Measurements from ENCODE around the gene FOXC1.

Gene FOXC1

DNA sequence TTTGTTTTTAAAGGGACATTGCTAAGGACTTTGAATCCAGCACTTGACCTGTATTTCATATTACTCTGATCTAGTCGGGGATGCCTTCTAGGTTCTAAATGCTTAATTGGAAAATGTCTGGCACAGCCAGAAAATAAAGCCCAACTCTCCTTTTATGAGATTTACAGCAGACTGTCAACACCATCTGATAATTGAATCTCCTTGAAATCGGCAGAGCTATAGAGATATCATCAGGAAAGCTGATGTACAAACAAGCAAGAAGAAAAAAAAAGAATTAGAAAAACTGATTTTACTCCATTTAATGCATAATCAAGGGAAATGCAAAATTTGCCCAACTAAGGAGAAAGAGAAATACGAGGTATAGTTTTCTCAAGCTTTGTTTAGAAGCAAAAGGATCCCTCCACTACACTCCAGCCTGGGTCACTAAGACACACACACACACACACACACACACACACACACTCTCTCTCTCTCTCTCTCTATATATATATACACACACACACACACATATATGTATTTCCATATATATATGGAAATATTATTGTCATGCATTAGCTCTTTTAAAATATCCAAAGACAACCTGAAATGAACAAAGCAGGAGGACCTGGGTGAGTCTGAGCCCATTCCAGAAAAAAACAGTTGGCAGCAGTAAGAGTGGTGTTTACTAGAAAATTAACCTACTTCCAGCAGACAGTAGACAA is 9.5 kb upstream of the FOXC1 start:
- no peak for DNase-seq (ENCODE audit: low spot score)

DNA sequence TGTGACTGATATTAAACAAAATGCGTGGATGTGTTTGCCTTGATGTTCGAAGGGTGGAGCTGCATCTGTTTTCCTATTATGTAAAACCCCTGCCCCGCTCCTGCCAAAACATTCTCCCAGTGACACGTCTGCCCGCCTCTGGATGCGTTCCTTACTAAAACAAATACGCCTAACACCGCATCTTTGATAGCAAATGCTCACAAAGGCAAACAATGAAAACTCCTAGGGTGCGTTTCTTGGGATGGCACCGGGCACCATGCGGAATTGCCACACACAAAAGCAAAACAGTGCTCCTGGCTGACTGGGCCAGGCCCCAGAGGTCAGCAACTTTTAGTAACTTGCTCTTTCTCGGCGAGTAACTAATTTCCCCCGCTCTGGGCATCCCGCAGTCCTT is 9.0 kb upstream of the FOXC1 start:
- no peak for DNase-seq (ENCODE audit: low spot score)

- DNase-seq (ENCODE audit: low spot score), result no peak
Observed at GRCh38 chr6:1601158-1602048, 8.3 kb upstream of the FOXC1 start.

GRCh38 chr6:1602049-1602713 is 7.5 kb upstream of the FOXC1 start:
- no peak for DNase-seq (ENCODE audit: low spot score)

DNA sequence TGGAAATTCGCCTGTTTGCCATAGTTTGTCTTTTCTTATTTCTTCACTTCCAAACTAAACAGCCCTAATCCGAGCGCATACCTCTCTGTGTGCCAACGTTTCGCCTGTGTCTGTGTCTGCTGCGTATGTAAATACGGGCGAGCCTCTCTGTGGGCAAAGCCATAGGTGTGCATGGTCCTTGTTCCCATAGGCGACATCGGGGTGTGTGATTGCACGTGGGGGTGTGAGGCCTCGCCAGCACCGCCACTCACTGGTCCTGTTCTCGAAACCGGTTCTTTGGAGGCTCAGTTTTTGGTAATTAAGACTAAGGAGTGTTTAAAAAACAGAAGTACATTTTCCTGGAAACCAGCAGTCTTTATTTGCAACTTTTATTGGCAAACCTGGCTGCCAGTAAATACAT is 6.0 kb upstream of the FOXC1 start:
- no peak for DNase-seq (ENCODE audit: low spot score)

DNA sequence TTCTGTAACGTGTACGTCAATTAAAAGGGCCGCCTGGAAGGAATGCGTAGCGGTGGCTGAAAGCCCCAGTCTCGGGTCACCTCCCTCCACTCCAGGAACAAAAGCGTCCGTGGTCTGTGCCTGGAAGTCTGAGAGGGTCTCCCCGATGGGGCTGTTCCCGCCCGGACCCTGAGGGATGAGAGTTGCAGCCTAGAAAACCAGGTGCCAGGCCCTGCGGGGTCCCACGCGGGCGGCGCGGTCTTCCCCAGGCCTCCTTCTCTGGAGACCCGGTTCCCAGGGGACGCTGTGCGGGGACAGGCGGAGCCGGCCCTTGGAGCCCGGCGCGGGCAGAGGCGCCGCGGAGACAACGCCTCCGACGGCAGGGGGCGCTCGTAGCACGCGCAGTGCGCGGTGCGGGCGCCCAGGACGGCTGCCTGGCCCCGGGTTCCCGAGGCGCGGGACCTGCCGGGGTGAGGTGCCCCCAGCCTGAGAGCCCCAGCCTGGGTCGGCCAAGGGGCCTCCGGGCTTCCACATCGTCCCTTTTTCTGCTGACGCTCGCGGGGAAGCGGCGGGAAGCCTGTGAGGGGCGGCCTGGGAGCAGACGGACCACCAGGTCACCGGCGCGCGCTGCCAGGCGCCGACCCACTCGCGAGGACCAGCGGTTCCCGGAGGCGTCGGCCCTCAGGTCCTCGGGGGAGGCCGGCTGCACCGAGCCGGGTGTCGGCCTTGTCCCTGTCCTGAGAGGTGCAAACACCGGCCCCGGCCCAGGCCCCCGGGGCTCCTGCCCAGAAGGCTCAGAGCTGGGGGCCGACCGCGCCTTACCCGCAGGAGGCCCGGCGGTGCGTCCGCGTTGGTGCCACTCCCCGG is 5.3 kb upstream of the FOXC1 start:
- peak; percentile 42 for DNase-seq (ENCODE audit: low spot score)

DNA sequence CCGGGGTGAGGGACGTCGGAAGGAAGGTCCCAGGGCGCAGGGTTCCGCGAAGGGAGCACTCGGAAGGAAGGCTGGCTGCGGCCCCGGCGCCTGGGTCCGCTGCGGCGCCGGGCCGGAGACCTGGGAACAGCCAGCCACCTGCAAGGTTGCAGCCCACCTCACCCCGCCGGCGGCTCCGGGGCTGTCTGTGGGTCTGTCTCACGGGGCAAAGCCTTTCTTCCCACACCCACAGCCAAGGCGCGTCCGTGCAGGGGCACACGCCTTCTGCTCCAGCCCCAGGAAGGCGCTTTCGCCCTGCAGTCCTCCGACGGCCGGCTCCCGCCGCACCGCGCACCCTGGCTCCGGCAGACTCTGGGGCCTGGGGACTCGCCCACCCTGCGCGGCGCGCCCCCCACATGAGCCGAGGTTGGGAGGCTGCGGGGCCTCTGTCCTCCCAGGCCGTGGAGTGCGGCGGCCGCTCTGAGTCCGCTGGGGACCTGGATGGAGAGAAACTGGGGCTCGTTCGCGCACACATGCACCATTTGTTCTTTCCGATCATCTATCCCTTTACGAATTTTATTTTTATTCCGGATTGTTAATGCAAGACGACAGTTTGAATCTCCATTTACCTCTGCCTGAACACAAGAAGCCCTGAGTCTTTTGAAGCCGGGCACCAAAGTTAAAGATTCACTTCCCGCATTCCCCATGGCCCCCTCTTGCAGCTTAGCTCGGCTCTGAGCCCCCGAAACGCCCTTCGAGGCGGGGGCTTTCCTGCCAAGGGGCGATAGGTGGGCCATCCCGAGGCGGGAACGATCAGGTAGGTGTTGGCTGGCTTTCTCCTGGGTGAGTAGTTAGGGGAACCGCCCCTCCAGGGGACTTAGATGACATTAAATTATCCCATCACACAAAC is 4.5 kb upstream of the FOXC1 start:
- DNase-seq (ENCODE audit: low spot score), result no peak

DNA sequence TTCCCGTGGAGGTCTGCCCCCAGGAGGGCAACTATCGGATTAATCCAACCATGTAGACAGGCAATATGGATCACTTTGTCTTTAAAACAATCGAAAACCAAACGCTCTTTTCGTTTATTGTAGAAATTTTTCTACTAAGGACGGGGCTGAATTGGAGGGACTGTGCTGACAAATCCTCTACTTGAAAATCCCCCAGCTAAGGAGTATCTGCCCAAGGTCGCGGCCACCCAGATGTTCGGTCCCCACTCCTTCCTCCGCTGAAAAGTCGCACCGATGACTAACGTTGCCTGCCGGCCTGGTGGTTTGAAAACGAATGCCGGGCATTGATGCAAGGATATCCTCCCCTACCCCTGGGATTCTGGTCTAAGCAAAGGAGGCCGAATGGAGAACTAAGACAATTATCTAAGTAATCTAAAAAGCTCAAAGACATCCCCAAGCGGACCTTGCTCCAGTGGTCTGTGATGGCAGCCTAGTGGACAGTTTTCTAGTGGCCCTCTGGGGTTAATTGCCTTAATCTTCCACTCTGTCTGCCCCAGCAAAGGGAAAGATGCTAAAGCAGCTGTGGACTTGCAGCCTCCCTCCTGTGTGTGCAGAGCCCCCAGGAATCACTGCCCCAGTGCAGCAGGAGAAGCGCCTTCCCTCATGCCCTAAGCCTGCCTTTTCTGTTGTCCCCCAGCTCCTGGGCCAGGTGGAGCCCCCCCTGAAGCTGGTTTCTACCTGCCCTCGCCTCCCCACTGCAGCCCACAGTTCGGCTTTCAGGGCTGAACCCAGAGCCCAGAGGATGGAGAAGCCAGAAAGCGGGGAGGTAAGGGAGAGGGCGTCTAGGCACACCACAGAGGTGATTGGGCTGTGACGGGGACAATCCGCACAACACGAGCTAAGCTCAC is 3.6 kb upstream of the FOXC1 start:
- DNase-seq (ENCODE audit: low spot score), result no peak

DNA sequence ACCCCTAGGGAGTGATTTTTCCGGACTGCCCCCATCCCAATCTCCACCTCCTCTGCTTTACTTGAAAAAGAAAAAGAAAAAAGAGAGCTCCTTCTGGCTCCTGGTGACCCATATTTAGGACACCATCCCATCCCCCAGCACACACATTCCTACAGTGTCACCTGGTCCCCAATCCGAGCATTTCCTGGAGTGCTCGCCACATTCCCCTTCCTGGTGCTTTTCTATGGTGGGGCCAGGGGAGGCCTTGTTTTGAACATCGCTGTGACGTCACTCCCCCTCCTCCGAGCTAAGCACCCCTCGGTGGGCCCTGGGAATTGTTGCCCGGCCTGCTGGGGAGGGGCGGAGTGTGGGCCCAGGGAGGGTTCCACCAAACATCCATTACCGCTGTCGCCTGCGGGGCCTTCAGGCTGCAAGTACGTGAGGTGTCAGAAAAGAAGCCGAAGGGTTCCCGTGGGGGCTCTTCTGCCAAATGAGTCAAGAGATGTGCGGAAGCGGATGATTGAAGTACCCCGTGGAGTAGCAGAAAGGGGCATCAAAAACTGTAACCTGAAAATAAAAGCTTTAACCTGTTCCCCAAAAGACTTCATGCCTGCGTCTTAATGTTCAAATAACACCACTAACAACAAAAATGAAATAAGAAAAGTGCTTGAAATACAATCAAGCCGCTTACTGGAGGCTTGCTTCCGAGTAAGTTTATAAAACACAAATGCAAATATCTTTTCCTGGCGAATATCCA is 2.8 kb upstream of the FOXC1 start:
- no peak for DNase-seq (ENCODE audit: low spot score)

GRCh38 chr6:1607516-1608221 is 2.0 kb upstream of the FOXC1 start:
- DNase-seq (ENCODE audit: low spot score), result no peak

DNA sequence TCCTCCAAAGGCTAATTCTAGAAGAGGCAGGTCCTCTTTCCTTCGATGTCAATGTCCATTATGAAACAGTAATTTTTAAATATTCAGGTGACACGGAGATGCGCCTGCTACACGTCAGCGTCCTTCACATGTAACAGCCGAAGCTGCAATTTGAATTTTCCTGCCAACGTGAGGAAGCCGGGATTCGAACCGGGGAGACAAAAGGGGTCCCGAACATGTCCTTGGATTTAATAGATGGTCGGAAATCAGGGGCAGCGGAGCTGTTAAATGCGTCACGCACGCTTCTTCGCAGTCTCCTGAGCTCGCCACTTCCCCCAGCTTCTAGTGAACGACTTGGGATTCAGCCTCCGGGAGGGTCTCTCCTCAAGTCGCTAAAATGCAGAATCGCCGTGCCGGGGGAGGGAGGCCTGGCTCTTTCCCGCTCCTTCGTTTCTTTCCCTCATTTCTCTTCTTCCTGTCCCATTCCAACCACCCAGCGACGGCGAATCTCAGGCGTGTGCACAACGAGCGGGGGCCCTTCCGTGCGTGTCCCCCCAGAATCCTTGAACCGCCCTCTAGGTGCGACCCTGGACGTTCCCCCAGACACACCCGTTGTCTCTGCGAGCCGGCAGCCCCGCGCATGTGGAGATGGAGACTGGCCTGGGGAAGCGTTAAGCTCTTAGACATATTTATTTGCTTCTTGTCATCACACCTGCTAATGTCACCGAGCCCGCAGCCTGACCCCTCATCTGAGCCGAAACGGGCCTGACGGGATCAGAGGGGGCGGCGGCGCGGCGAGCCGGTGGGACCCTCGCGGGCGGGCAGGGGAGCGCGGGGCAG is 1.3 kb upstream of the FOXC1 start:
- no peak for DNase-seq (ENCODE audit: low spot score)

DNA sequence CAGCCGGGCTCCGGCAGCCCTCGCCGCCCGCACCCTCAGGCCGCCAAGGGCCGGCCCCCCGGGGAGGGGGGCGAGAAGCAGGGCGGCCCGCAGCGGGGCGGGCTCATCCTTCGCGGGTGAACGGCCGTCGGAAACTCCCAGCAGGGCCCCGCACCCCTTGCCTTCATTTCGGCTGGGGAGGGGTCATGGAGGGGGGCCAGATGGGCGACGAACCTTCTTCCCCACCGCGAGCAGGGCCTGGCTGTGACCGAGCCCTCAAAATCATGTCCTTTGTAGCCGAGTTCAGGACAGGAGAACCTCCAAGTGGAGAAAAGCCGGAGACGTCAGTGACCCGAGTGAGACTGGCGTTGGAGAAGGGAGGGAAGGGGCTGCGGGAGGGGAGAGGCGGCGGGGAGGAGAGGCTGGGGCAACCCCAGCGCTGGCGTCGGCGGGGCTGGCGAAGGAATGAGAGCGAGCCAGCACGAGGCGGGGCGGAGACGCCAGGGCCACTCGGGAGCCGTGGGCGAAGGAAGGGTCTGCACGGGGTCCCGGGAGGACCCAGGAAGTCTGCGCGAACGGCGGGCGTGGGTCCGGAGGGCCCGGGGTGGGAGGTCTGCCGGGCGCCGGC is 571 bp upstream of the FOXC1 start:
- DNase-seq (ENCODE audit: low spot score), result peak; percentile 21

- DNase-seq (ENCODE audit: low spot score), result peak; percentile 38
Observed at GRCh38 chr6:1610497-1611321, 994 bp downstream of the FOXC1 start.

- DNase-seq (ENCODE audit: low spot score), result peak; percentile 34
Observed at GRCh38 chr6:1611322-1611571, 1.5 kb downstream of the FOXC1 start.

GRCh38 chr6:1611572-1612298 is 2.0 kb downstream of the FOXC1 start:
- DNase-seq (ENCODE audit: low spot score), result peak; percentile 46
